MM.1S (cell line): ENCODE results near the gene PPL.

Experiments used
- CTCF ChIP-seq: fragments of 300-600 bp; sonication (generic); IDR thresholded peaks from 2 replicates; pipeline ENCODE4 v1.5.1; 2016; ENCODE audit warnings: antibody characterized with exemption, low read length, mixed read lengths
- EZH2 ChIP-seq: fragments of 300-600 bp; sonication (generic); optimal IDR thresholded peaks from 2 replicates; pipeline ENCODE3; 2017; ENCODE audit warnings: low read depth, mild to moderate bottlenecking, antibody characterized with exemption, low read length, mixed read lengths
- EZH2phosphoT487 ChIP-seq: fragments of 300-600 bp; sonication (generic); IDR thresholded peaks from 2 replicates; pipeline ENCODE4 v1.6.1; 2018; ENCODE audit warnings: antibody characterized with exemption, low read length

DNA sequence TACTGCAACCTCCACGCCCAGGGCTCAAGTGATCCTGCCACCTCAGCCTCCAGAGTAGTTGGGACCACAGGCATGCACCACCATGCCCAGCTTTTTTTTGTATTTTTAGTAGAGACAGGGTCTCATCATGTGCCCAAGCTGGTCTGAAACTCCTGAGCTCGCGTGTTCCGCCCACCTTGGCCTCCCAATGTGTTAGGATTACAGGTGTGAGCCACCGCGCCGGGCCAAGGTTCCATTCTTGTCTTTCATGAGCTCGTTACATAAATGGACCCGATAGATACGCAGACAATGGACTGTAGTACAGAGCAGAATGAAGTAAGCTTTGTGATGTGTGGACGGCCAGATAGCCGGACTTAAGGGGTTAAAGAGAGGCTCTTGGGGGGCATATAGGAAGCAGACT lies 70.4 kb downstream of the PPL start:
- TF ChIP-seq CTCF (no peak), EZH2 (no peak), EZH2phosphoT487 (no peak)
